Measurements from ENCODE around the gene COL4A4.
"Not testable (repeated sequence)": the region's sequence is repeated elsewhere in the genome, so short reads cannot be mapped to it uniquely, and the experiment has no call there.

The COL4A4 gene

GRCh38 chr2:227099340-227099739, 64.7 kb downstream of the COL4A4 start:
- Mint-ChIP-seq H3K4me1 (no peaks in the 10 kb centered on the region), H3K36me3 (no peaks in the 10 kb centered on the region), H3K27ac (no peak overlapping the region), H3K4me3 (no peak overlapping the region), H3K9me3 (no peaks in the 10 kb centered on the region)
- no peak for ATAC-seq
- no peak for DNase-seq (ENCODE audit: low spot score in 2 of 2)

- DNase-seq (ENCODE audit: low spot score in 2 of 2) (no peak), ATAC-seq (no peak)
- no peaks in the 10 kb centered on the region for H3K9me3 Mint-ChIP-seq
- H3K36me3 Mint-ChIP-seq = no peaks in the 10 kb centered on the region
- no peak overlapping the region for H3K4me3 Mint-ChIP-seq
- H3K4me1 Mint-ChIP-seq = no peaks in the 10 kb centered on the region
- no peak overlapping the region for H3K27ac Mint-ChIP-seq
These were observed 65.9 kb downstream of the COL4A4 start for GRCh38 chr2:227098162-227098515.

DNA sequence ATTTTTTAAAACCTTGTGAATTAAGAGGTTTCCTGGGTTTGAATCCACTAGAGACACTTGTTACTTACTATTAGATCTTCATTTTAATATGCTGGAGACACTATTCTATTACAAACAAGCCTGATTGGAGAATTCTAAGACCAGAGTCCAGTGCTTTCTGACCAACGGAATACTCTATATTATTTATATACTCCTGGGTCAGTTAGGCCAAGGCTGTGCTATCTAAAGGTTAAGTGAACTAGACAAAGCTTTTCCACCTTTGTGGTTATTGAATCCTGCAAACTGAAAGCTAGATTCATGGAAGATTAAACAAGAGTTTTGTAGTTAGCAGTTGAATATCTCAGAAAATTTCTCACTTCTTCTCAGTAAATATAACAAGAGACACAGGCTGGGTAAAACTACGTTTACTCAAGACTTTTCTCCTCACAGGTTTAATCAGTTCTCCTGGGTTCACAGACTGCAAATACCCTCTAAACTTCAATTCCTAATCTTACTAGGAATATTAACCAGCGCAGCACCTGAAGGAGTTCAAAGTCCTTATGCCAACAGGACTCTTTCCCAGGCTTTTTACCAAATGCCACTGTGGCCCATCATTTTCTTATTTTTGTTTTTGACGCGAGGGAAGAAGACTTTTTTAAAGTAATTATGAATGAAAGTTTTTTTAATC, 66.4 kb downstream of the COL4A4 start:
- ATAC-seq = no peak
- Mint-ChIP-seq H3K27ac (no peak overlapping the region), H3K4me1 (no peaks in the 10 kb centered on the region), H3K36me3 (no peaks in the 10 kb centered on the region), H3K4me3 (no peak overlapping the region), H3K9me3 (no peaks in the 10 kb centered on the region)
- DNase-seq (ENCODE audit: low spot score in 2 of 2) = no peak

- Mint-ChIP-seq H3K4me1 (no peaks in the 10 kb centered on the region), H3K9me3 (no peaks in the 10 kb centered on the region), H3K4me3 (no peak overlapping the region), H3K27ac (no peak overlapping the region), H3K36me3 (no peaks in the 10 kb centered on the region)
- DNase-seq (ENCODE audit: low spot score in 2 of 2) (no peak), ATAC-seq (no peak)
These were observed 68.7 kb downstream of the COL4A4 start for GRCh38 chr2:227095346-227095745.

GRCh38 chr2:227082286-227082685, 81.7 kb downstream of the COL4A4 start:
- no peaks in the 10 kb centered on the region for H3K4me1 Mint-ChIP-seq
- DNase-seq (ENCODE audit: low spot score in 2 of 2) (no peak), ATAC-seq (peak; percentile 64)
- H3K9me3 Mint-ChIP-seq = no peaks in the 10 kb centered on the region
- no peak overlapping the region for H3K4me3 Mint-ChIP-seq
- no peak overlapping the region for H3K27ac Mint-ChIP-seq
- no peaks in the 10 kb centered on the region for H3K36me3 Mint-ChIP-seq

DNA sequence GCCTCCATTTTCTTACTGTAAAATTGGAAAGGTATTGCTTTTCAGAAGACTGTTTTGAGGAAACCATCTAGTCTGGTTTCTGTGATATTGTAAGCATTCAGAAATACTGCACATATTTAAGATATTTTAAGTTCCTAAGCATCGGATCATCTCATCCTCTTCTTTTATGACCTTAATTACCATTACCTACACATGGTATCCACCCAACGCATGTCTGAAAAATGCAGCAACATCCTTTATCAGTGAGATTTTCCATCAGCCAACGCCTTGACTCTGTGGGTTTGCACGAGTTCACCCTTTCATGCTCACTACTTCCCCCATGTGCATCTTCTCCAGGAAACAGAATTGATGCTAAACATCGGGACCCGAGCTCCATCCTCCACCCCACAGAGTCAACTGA, 84.3 kb downstream of the COL4A4 start:
- DNase-seq (ENCODE audit: low spot score in 2 of 2) = no peak
- no peak for ATAC-seq
- H3K27ac Mint-ChIP-seq = no peak overlapping the region
- H3K4me3 Mint-ChIP-seq = no peak overlapping the region
- no peaks in the 10 kb centered on the region for H3K4me1 Mint-ChIP-seq
- H3K9me3 Mint-ChIP-seq = no peaks in the 10 kb centered on the region
- no peaks in the 10 kb centered on the region for H3K36me3 Mint-ChIP-seq

- not testable (repeated sequence) for DNase-seq (ENCODE audit: low spot score in 2 of 2); ATAC-seq; H3K4me3 Mint-ChIP-seq; H3K36me3 Mint-ChIP-seq; H3K4me1 Mint-ChIP-seq; H3K9me3 Mint-ChIP-seq; H3K27ac Mint-ChIP-seq
These were observed 98.9 kb downstream of the COL4A4 start for GRCh38 chr2:227065065-227065464.

DNA sequence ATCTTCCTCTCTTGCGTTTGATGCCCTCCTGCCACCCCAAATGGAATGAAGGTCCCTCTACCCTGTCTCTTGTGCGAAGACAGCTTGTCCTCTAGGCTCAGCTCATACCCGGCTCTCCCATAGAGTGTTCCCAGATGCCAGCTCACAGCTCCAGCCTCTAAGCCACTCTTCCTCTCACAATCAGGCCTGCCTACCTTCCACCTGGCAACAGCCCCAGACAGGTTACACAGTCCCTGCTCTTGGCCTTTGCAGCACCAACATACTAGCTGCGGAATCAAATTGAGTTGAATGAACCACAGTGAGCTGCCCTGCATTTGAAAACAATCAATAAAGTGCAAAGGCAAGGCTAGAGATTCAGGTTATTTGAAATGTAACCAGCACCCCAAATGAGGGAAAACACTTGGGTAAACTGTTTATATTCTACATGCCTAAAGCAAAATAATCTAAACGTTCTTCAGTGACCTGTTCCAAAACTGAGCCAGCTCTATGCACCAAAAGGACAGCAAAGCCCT, 105.1 kb downstream of the COL4A4 start:
- ATAC-seq = no peak
- H3K4me3 Mint-ChIP-seq = no peak overlapping the region
- no peaks in the 10 kb centered on the region for H3K36me3 Mint-ChIP-seq
- H3K4me1 Mint-ChIP-seq = no peaks in the 10 kb centered on the region
- no peak overlapping the region for H3K27ac Mint-ChIP-seq
- no peaks in the 10 kb centered on the region for H3K9me3 Mint-ChIP-seq
- no peak for DNase-seq (ENCODE audit: low spot score in 2 of 2)

DNA sequence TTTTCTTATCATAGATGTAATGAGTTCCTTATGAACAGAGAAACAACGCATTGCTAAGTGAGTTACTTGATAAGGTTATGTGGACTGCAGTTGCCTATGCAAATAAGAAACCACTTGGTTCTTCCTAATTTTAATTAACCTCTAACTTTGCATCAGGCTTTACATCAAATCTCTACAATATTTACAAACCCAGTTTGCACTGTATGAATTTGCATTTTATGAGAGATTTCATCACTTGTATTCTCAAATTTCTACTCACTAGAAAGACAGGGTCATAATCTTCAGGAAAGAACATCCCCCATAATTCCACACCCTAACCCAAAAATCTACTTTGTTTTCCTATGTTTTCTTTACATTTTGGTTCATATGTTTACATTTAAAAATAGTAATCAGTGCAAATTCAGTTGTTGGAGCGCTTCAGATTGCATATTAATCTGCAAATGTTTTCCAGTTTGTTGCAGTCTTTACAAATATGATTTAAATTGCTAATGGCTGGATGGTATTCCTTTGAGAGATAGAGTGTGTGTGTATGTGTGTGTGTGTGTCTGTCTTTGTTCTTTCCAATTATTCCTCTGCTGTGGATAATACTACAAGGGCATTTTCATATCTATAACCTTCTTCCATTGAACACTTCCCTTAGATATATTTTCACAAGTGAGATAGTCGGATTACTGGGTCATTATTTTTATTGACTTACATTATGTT, 106.1 kb downstream of the COL4A4 start:
- H3K9me3 Mint-ChIP-seq = no peaks in the 10 kb centered on the region
- no peak overlapping the region for H3K4me3 Mint-ChIP-seq
- DNase-seq (ENCODE audit: low spot score in 2 of 2) (no peak), ATAC-seq (no peak)
- no peaks in the 10 kb centered on the region for H3K4me1 Mint-ChIP-seq
- H3K36me3 Mint-ChIP-seq = no peaks in the 10 kb centered on the region
- H3K27ac Mint-ChIP-seq = no peak overlapping the region

- Mint-ChIP-seq H3K36me3 (no peaks in the 10 kb centered on the region), H3K4me3 (no peak overlapping the region), H3K9me3 (no peaks in the 10 kb centered on the region), H3K27ac (no peak overlapping the region), H3K4me1 (no peaks in the 10 kb centered on the region)
- DNase-seq (ENCODE audit: low spot score in 2 of 2) = no peak
- no peak for ATAC-seq
These were observed 106.9 kb downstream of the COL4A4 start for GRCh38 chr2:227057060-227057459.

- Mint-ChIP-seq H3K4me1 (no peaks in the 10 kb centered on the region), H3K36me3 (no peaks in the 10 kb centered on the region), H3K27ac (no peak overlapping the region), H3K4me3 (no peak overlapping the region), H3K9me3 (no peaks in the 10 kb centered on the region)
- DNase-seq (ENCODE audit: low spot score in 2 of 2) (no peak), ATAC-seq (no peak)
These were observed 110.0 kb downstream of the COL4A4 start for GRCh38 chr2:227054006-227054405.

- Mint-ChIP-seq H3K4me3 (no peak overlapping the region), H3K27ac (no peak overlapping the region), H3K9me3 (no peaks in the 10 kb centered on the region), H3K36me3 (no peaks in the 10 kb centered on the region), H3K4me1 (no peaks in the 10 kb centered on the region)
- no peak for ATAC-seq
- DNase-seq (ENCODE audit: low spot score in 2 of 2) = no peak
These were observed 111.1 kb downstream of the COL4A4 start for GRCh38 chr2:227052879-227053278.

DNA sequence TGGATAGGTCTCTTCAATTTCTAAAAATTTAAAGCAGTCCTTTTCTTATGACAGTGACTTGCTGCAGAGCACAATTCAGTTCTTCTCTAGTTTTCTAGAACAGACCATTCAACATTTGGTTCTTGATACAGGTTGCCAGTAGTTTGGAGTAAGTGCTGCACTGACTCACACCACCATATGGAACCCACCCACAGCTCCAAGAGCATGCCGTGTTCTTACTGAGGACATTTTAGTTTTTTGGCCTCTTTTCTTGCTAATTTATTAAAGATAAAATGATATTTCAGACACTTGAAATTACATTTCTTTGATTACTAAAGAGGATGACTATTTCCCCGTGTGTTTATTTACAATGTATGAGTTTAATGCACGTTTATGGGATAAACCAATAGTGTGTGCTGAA, 120.0 kb downstream of the COL4A4 start:
- Mint-ChIP-seq H3K4me3 (no peak overlapping the region), H3K4me1 (no peaks in the 10 kb centered on the region), H3K36me3 (no peaks in the 10 kb centered on the region), H3K9me3 (no peaks in the 10 kb centered on the region), H3K27ac (no peak overlapping the region)
- ATAC-seq (no peak), DNase-seq (ENCODE audit: low spot score in 2 of 2) (no peak)

DNA sequence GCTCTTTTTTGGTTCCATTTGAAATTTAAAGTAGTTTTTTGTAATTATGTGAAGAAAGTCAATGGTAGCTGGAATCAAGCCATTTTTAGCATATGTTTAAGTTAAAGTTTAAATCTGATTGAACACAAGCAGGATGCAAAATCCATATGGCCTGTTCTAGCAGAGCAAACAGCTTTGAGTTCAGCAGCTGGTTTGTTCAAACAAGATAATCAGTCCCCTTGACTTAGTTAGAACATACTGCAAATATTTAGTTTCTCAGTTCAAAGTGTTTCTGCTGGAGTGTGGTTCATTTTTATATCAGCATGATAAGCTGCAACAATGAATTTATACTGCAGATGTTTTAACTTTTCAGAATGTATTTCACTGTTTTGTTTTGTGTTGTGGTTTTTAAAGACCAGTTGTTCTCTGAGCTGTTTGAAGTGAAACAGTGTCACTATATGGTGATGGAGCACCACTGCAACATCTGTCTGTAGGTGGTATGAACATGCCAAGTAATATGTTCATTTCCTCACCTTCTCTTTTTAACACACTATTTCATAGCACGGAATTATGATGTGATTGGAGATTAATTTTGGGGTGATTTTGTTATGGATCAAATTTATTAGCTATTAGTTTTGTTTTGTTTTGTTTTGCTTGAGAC, 125.3 kb downstream of the COL4A4 start:
- H3K27ac Mint-ChIP-seq = no peak overlapping the region
- ATAC-seq = no peak
- DNase-seq (ENCODE audit: low spot score in 2 of 2) = no peak
- H3K4me3 Mint-ChIP-seq = no peak overlapping the region
- no peaks in the 10 kb centered on the region for H3K9me3 Mint-ChIP-seq
- no peaks in the 10 kb centered on the region for H3K4me1 Mint-ChIP-seq
- H3K36me3 Mint-ChIP-seq = no peaks in the 10 kb centered on the region

DNA sequence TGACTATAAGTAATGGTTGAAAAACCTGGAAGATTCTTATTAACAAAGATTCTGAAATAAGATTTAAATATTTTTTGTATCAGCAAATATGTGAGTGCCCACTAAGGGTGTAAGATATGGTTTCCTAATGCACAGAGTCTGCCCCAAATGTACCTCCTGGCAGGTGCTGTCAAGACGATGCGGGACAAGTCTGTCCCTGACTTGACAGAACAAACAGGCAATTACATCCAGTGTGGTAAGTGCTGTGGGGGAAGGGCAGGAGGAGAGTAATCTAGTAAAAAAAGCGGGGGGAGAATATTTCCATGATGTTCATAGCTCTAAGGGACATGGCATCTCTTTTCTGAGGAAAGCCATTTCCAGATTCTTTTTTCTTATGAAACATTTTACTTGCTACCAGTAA, 127.5 kb downstream of the COL4A4 start:
- H3K9me3 Mint-ChIP-seq = no peaks in the 10 kb centered on the region
- H3K36me3 Mint-ChIP-seq = no peaks in the 10 kb centered on the region
- peaks cover 5% of the 10 kb centered on the region for H3K4me1 Mint-ChIP-seq
- H3K4me3 Mint-ChIP-seq = no peak overlapping the region
- H3K27ac Mint-ChIP-seq = no peak overlapping the region
- DNase-seq (ENCODE audit: low spot score in 2 of 2) (no peak), ATAC-seq (no peak)

Measured in stimulated activated effector memory CD8-positive, alpha-beta T cell treated with anti-CD3 and anti-CD28 coated beads, Interleukin-12 subunit alpha, Interleukin-12 subunit beta, amount 100 ng/mL, for 72 hours (primary cell).